CD4-positive, alpha-beta T cell treated with Interleukin-4 for 4 hours (primary cell): ENCODE measurements around the gene SCRN1.

ENCODE experiments used
- DNase-seq: peaks from one replicate; pipeline ENCODE4 v3.0.0-alpha.2; 2020

The SCRN1 gene

DNA sequence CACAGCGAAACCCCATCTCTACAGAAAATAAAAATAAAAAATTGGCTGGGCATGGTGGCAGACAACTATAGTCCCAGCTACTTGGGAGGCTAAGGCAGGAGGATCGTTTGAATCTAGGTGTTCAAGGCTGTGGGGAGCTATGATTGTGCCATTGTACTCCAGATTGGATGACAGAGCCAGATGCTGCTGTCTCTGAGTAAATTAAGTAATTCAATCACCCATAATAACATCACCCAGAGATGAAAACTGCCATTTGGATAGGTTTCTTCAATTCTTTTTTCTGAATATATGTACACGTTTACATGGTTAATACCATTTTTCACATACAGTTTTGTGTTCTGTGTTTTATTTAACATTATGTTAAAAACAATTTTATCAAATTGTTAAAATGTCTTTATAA is 104.0 kb downstream of the SCRN1 start:
- DNase-seq, result no peak

- no peak for DNase-seq
Observed at GRCh38 chr7:29884399-29885272, 105.0 kb downstream of the SCRN1 start.

GRCh38 chr7:29883462-29884398 is 105.9 kb downstream of the SCRN1 start:
- no peak for DNase-seq

DNA sequence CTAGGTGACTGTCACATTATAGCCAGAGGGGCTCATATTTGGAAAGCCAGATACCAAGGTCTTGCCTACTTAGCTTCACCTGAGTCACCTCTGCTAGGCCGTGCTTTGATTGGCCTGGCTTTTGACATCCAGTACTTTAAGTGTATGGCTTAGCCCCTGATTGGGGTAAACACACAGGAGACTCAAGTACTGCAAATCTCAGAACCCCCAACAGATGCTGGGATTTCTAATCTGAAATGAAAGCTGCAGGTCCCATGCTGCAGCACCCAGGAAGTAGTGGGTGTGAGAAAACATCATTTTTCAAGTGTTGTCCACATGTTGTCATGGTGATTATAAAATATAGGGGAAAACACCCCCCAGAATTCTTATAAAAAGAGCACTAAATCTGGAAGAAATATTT is 107.1 kb downstream of the SCRN1 start:
- no peak for DNase-seq

GRCh38 chr7:29881724-29882123 is 107.9 kb downstream of the SCRN1 start:
- no peak for DNase-seq

DNA sequence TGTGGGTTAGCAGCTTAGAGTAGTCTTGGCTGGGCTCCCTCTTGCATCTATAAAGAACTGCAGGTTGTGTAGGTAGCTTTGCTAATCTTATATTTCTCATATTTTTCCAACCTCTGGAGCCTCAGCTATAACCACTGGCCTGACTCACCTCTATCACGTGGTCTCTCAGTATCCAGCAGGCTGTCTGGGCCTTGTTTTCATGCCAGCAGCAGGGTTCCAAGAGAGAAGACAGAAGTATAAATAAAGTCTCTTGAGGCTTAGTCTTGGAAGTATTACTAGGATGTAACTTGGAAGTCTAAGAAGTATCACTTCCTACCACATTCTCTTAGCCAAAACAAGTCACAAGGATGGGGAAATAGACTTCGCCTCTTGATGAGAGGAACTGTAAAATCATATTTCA is 110.0 kb downstream of the SCRN1 start:
- DNase-seq, result no peak

DNA sequence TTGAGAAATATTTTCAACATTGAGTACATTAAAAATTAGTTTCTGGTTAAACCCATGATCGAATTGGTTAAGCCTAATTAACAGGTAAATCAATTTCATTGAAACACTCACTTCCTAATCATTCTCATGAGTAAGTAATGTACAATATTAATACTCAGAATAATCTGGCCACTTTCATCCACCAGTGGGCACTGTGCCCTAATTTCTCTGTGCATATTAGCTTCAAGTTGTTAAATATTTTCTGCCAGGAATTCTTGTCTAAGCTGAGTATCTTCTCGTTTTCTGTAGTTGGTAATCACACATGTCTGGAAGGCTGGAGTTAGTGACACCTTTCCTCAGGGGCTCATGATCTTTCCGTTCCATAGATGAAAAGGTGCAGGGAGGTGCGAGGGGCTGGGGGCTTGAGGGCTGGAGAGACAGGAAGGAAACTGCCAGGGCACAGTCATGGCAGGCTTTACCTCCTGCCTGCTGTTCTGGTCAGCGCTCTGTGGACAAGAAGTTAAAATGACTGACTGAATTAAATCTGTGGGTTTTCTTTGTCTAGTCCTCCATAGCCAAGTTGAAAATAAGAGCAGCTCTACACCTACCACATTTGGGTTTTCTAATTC is 111.4 kb downstream of the SCRN1 start:
- peak; percentile 29 for DNase-seq

DNA sequence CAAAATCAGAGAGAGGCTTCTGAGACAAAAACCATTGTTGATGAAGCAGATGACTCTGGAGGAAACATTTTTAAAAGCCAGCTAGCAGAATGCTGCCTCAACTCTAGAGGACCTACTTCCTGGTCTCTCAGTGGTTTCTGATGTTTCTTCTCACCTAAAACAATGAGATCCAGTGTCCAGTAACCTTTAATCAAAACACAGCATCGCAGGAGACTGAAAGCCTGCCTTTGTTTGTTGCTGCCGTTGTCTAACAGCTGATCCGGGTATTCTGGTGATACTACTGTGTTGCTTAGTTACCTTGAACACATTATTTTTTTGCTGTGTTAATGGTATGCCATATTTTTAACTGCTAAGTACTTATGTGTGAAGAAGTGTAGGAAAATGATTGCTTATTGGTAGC is 112.4 kb downstream of the SCRN1 start:
- no peak for DNase-seq

GRCh38 chr7:29875741-29876140 is 113.9 kb downstream of the SCRN1 start:
- DNase-seq, result no peak

DNA sequence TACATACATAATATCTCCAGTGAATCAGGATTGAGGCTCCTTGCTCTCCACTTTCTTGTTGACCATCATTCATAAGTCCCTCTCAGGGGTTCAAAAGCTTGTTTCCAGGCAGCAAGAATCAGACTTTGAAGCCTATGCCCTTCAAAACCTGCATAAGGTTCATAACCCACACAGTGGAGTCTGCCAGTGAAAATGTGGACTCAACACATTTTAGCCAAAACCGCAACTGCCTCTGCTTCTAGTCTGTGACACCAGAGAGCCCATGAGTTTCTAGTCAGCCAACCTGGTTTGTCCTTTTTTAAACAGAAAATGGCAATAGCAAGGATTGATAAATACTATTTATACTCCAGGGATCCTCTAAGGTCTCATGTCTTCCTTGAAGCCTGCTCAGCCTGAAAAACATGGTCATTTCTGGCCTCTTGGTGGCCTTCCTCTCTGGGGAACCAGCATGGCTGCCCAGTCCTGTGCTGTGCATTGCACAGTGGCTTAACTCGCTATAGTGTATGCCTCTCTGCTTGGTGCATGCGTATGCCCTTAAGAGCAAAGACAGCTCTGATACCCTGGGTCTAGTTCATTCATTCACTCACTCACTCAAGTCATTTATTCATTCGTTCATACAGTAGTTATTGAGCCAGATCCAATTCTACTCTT is 115.8 kb downstream of the SCRN1 start:
- no peak for DNase-seq

DNA sequence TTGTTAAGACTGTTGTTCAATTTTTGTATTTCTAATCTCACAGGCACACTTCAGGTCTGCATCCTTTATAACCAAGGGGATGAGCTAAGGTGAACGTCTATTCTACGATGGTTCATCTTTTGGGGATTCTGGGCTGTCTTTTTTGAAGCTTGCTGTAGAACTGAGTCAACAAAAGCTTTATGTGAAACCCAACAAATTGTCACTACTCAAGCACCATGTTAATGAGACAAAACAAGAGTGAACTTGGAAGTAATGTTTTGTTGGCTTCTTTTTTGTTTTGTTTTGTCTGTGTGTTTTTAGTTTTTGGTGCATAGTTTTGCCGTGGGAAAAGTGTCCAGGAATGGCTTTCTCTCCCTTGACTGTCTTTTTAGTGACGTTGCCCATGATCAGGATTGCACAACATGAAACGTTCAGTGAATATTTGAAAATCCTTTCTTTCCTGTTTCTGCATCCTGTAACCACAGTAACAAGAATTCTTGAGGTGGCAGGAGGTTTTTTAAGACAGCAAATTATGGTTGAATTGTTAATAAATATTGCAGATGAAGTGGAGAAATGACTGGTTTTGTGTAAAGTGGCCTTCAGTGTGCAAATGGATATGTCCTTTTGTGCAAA is 117.7 kb downstream of the SCRN1 start:
- no peak for DNase-seq
